ENCODE data around the gene FOXO4. TPM values are rescaled to one million over a fixed set of nuclear protein-coding genes. Genes with fewer than 3 reads are reported as not detected.

FOXO4 gene
- total RNA-seq, 4 donors from 2014 or later, result 35.2 to 48.0 (median 41.8) TPM

DNA sequence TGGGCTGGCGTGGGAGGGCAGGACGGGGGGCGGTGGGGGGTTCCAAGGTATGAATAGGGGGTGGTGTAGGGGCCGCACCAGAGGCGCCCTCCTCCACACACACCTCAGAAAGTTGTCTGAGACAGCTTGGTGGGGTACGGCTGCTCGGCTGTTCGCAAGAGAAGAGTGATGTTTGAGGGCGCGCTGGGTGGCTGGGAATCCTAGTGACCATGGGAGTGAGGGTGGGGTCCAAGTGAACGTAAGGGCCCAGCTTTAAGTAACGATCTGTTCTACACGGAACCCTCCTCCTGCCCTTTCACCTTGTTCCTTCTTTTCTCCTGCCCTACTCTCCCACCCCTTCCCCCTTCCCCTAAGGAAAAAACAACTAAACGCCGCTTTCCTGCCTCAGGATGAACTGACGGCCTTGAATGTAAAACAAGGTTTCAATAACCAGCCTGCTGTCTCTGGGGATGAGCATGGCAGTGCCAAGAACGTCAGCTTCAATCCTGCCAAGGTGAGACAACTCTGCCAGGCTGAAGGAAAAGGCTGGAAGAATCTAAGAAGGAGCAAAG, 23.4 kb downstream of the FOXO4 start:
- Histone ChIP-seq H3K4me3 (peak overlapping the region; percentile 70 to 80 (median 75)), H3K36me3 (peaks cover 0 to 33% of the 10 kb centered on the region in 2 donors), H3K27me3 (no peaks in the 10 kb centered on the region), H3K9me3 (no peaks in the 10 kb centered on the region), H3K4me1 (no peaks in the 10 kb centered on the region), H3K27ac (peak overlapping the region; percentile 87 to 92 (median 90))
- no peak for TF ChIP-seq POLR2A (IDR thresholded peaks at IDR 0.05)
- intact Hi-C loops (cut with DNase I; ENCODE audit: low total_unique reads) (loop anchor here (1.0 to 2.0 kb wide), 3 partner anchors 23 to 60 kb away; partner anchors contain the start of gene SNX12), in situ Hi-C loops (cut with MboI; ENCODE audit: low sequenced_read_pairs in 4 of 4) (no loop called here)
- peak in 1 of 2 donors; percentile 22 for ATAC-seq
- DNase-seq, result no peak

DNA sequence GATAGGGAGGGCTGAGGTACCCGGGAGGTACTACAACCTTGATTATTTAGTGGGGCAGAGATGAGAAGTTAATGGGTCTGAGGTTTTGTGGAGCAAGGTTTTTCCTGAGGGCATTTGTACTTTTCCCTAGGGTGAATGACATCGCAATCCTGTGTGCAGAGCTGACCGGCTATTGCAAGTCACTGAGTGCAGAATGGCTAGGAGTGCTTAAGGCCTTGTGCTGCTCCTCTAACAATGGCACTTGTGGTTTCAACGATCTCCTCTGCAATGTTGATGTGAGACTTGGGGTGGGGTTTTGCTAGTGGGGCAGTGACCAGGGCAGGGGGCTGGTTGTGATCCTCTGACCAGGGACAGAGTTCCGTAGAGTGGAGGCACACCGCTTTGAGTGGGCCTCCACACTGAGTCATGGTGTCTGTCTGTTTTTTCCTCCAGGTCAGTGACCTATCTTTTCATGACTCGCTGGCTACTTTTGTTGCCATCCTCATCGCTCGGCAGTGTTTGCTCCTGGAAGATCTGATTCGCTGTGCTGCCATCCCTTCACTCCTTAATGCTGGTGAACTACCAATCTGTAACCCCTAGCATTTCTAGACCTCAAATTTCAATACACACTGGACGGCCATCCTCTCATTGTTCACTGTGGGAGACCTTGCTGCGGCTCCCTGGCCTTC, 32.6 kb downstream of the FOXO4 start:
- no peak for TF ChIP-seq POLR2A (IDR thresholded peaks at IDR 0.05)
- TF ChIP-seq, protein P1, sequence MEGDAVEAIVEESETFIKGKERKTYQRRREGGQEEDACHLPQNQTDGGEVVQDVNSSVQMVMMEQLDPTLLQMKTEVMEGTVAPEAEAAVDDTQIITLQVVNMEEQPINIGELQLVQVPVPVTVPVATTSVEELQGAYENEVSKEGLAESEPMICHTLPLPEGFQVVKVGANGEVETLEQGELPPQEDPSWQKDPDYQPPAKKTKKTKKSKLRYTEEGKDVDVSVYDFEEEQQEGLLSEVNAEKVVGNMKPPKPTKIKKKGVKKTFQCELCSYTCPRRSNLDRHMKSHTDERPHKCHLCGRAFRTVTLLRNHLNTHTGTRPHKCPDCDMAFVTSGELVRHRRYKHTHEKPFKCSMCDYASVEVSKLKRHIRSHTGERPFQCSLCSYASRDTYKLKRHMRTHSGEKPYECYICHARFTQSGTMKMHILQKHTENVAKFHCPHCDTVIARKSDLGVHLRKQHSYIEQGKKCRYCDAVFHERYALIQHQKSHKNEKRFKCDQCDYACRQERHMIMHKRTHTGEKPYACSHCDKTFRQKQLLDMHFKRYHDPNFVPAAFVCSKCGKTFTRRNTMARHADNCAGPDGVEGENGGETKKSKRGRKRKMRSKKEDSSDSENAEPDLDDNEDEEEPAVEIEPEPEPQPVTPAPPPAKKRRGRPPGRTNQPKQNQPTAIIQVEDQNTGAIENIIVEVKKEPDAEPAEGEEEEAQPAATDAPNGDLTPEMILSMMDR (IDR thresholded peaks at IDR 0.05 in 4 of 5, conservative IDR thresholded peaks at IDR 0.05 in 1 of 5), result no peak
- intact Hi-C loops (cut with DNase I; ENCODE audit: low total_unique reads) (no loop called here), in situ Hi-C loops (cut with MboI; ENCODE audit: low sequenced_read_pairs in 4 of 4) (no loop called here)
- DNase-seq, result no peak
- Histone ChIP-seq H3K4me3 (no peak overlapping the region), H3K27me3 (no peaks in the 10 kb centered on the region), H3K27ac (no peak overlapping the region), H3K36me3 (peaks cover 0 to 74% of the 10 kb centered on the region in 2 donors), H3K9me3 (no peaks in the 10 kb centered on the region), H3K4me1 (no peaks in the 10 kb centered on the region)
- ATAC-seq, result no peak

DNA sequence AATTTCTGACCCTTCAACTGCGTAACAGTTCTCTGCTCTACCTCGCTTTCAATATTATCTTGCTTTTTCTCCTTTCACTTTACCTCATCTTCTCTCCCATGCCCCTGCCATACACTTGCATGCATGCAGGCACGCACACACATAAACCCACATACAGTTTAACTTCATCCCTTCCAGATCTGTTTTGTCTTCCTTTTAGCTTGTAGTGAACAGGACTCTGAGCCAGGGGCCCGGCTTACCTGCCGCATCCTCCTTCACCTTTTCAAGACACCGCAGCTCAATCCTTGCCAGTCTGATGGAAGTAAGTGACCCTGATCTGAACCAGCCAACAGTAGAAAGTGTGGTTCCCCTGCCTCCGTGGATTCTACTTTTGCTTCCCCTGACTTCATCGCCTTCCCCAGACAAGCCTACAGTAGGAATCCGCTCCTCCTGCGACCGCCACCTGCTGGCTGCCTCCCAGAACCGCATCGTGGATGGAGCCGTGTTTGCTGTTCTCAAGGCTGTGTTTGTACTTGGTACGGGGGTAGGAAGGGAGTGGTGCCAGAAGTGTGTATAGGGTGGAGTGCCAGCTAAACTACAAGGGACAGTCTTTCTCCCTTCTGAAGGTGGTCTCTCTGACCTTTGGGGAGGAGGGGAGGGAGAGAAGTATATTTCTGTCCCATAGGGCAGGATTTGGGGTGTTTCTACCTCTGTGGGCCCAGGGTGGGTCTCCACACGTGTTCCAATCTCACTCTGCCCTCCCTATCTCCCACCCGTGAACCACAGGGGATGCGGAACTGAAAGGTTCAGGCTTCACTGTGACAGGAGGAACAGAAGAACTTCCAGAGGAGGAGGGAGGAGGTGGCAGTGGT, 33.5 kb downstream of the FOXO4 start:
- H3K36me3 ChIP-seq, result peaks cover 0 to 65% of the 10 kb centered on the region in 2 donors
- ATAC-seq (peak in 1 of 2 donors; percentile 60), DNase-seq (peak; percentile 6 to 31)
- no peak overlapping the region for H3K27ac ChIP-seq
- no peaks in the 10 kb centered on the region for H3K27me3 ChIP-seq
- H3K4me1 ChIP-seq, result no peaks in the 10 kb centered on the region
- no peaks in the 10 kb centered on the region for H3K9me3 ChIP-seq
- in situ Hi-C loops (cut with MboI; ENCODE audit: low sequenced_read_pairs in 4 of 4) (no loop called here), intact Hi-C loops (cut with DNase I; ENCODE audit: low total_unique reads) (no loop called here)
- H3K4me3 ChIP-seq, result no peak overlapping the region
- TF ChIP-seq, protein P1 (IDR thresholded peaks at IDR 0.05 in 4 of 5, conservative IDR thresholded peaks at IDR 0.05 in 1 of 5), result peak; percentile 21 to 61 (median 46)
- TF ChIP-seq POLR2A (IDR thresholded peaks at IDR 0.05), result no peak

DNA sequence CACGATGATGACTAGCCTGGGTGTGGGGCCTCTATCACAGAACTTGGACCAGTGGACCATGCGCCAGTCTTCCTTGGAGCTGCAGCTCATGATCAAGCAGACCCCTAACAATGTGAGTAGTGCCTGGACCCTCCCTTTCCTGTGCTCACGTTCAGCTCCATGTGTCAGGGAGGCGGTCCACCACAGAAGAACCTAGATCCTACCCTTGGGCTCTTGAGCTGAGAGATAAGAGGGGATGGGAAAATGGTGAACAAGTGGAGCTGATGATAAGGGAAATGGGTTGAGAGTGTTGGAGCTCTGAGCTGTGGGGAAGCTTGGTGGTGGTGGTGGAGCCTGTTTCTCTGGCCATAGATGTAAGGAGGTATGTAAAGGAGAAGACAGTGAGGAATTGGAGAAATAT, 35.9 kb downstream of the FOXO4 start:
- no peak for ATAC-seq
- Histone ChIP-seq H3K9me3 (no peaks in the 10 kb centered on the region), H3K27me3 (no peaks in the 10 kb centered on the region), H3K4me1 (no peaks in the 10 kb centered on the region), H3K36me3 (peaks cover 0 to 61% of the 10 kb centered on the region in 2 donors), H3K27ac (no peak overlapping the region), H3K4me3 (no peak overlapping the region)
- TF ChIP-seq, protein P1 (IDR thresholded peaks at IDR 0.05 in 4 of 5, conservative IDR thresholded peaks at IDR 0.05 in 1 of 5), result no peak
- TF ChIP-seq POLR2A (IDR thresholded peaks at IDR 0.05), result no peak
- in situ Hi-C loops (cut with MboI; ENCODE audit: low sequenced_read_pairs in 4 of 4) (no loop called here), intact Hi-C loops (cut with DNase I; ENCODE audit: low total_unique reads) (no loop called here)
- no peak for DNase-seq

DNA sequence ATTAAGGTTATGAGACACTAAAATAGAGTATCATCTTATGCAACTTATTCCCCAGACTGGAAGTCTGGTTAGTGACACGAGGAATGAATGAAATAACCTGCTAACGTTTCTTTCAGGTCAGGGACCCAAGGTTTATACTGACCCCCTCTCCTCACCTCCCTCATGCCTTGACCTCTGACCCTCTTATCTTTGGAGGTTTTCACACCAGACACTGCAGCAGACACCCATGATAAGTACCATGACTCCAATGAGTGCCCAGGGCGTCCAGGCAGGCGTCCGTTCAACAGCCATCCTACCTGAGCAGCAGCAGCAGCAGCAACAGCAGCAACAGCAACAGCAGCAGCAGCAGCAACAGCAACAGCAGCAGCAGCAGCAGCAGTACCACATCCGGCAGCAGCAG, 44.8 kb downstream of the FOXO4 start:
- no peaks in the 10 kb centered on the region for H3K9me3 ChIP-seq
- H3K4me1 ChIP-seq, result no peaks in the 10 kb centered on the region
- peaks cover 0 to 59% of the 10 kb centered on the region in 2 donors for H3K36me3 ChIP-seq
- intact Hi-C loops (cut with DNase I; ENCODE audit: low total_unique reads) (no loop called here), in situ Hi-C loops (cut with MboI; ENCODE audit: low sequenced_read_pairs in 4 of 4) (no loop called here)
- no peak for ATAC-seq
- H3K4me3 ChIP-seq, result no peak overlapping the region
- DNase-seq, result no peak
- TF ChIP-seq POLR2A (IDR thresholded peaks at IDR 0.05), result no peak
- TF ChIP-seq, protein P1 (IDR thresholded peaks at IDR 0.05 in 4 of 5, conservative IDR thresholded peaks at IDR 0.05 in 1 of 5), result no peak
- no peaks in the 10 kb centered on the region for H3K27me3 ChIP-seq
- H3K27ac ChIP-seq, result no peak overlapping the region
